PC-3 (cell line): ENCODE results near the gene INO80B. TPM values are rescaled to one million over a fixed set of nuclear protein-coding genes. Genes with fewer than 3 reads are reported as not detected.

Source experiments
- ATAC-seq: fragments of 200-7000 bp; cut with Tn5 transposase; 2 replicates; pipeline ENCODE4 v1.9.1; 2020; ENCODE audit warnings: mild to moderate bottlenecking, moderate library complexity
- BruUV-seq: library from RNA; stranded (reverse); fragments of 400-500 nt; replicated peaks from 2 replicates; lab custom pipeline; 2021; lab: Mats Ljungman, UMichigan
- CTCF ChIA-PET: fragments of 300-600 bp; sonication (Branson Sonifier 250); formaldehyde crosslinking; loops from one replicate; lab custom pipeline; 2022; ENCODE audit warnings: antibody characterized with exemption; lab: Charles Lee
- POLR2A ChIA-PET: fragments of 300-600 bp; sonication (Branson Sonifier 250); formaldehyde crosslinking; loops from one replicate; lab custom pipeline; 2022; ENCODE audit warnings: antibody characterized with exemption; ENCODE audit not compliant: unreplicated experiment; lab: Charles Lee
- DNase-seq: peaks from one replicate; pipeline ENCODE4 v3.0.0-alpha.2; 2015
- H2AFZ ChIP-seq: fragments of 300-600 bp; sonication (generic); 2 replicates; pipeline ENCODE4 v1.6.0; 2016; ENCODE audit warnings: antibody characterized with exemption, low read length
- H3F3A ChIP-seq: fragments of 300-600 bp; sonication (generic); one replicate; pipeline ENCODE4 v1.6.0; 2017; ENCODE audit warnings: antibody characterized with exemption, low read length, control low read depth, mild to moderate bottlenecking; ENCODE audit not compliant: unreplicated experiment
- H3K27ac ChIP-seq: fragments of 300-600 bp; sonication (generic); 2 replicates; pipeline ENCODE4 v1.5.1; 2016; ENCODE audit warnings: mild to moderate bottlenecking, low read length
- H3K27me3 ChIP-seq: fragments of 300-600 bp; sonication (generic); 2 replicates; pipeline ENCODE4 v1.6.1; 2016; ENCODE audit warnings: low read length, mixed read lengths
- H3K36me3 ChIP-seq: fragments of 300-600 bp; sonication (generic); 2 replicates; pipeline ENCODE4 v1.6.1; 2016; ENCODE audit warnings: low read depth, mixed run types, low read length, mixed read lengths
- H3K4me1 ChIP-seq: fragments of 300-600 bp; sonication (generic); 2 replicates; pipeline ENCODE4 v1.5.1; 2016; ENCODE audit warnings: low read length; ENCODE audit not compliant: insufficient read depth
- H3K4me2 ChIP-seq: fragments of 300-600 bp; sonication (generic); 2 replicates; pipeline ENCODE4 v1.6.0; 2016; ENCODE audit warnings: low read length
- H3K4me3 ChIP-seq: fragments of 300-600 bp; sonication (generic); 2 replicates; pipeline ENCODE4 v1.5.1; 2016; ENCODE audit warnings: mild to moderate bottlenecking, low read length, mixed read lengths
- H3K79me2 ChIP-seq: fragments of 300-600 bp; sonication (generic); 2 replicates; pipeline ENCODE4 v1.6.1; 2017; ENCODE audit warnings: low read length, mixed read lengths
- H3K9ac ChIP-seq: fragments of 300-600 bp; sonication (generic); 2 replicates; pipeline ENCODE4 v1.6.0; 2016; ENCODE audit warnings: mild to moderate bottlenecking, low read length
- H3K9me2 ChIP-seq: fragments of 300-600 bp; sonication (generic); replicated peaks from 2 replicates; pipeline ENCODE4 v1.6.1; 2016; ENCODE audit warnings: mixed run types, low read length, mixed read lengths
- H3K9me3 ChIP-seq: fragments of 300-600 bp; sonication (generic); 2 replicates; pipeline ENCODE4 v1.6.1; 2016; ENCODE audit warnings: low read length, mixed read lengths
- H4K20me1 ChIP-seq: fragments of 300-600 bp; sonication (generic); 2 replicates; pipeline ENCODE4 v1.6.1; 2016; ENCODE audit warnings: low read length, mixed read lengths
- EZH2 ChIP-seq: fragments of 300-600 bp; sonication (generic); IDR thresholded peaks from one replicate; pipeline ENCODE4 v1.6.1; 2017; ENCODE audit warnings: antibody characterized with exemption, mild to moderate bottlenecking, low read length; ENCODE audit not compliant: unreplicated experiment
- EZH2phosphoT487 ChIP-seq: fragments of 300-600 bp; sonication (generic); IDR thresholded peaks from 2 replicates; pipeline ENCODE4 v1.6.1; 2018; ENCODE audit warnings: mild to moderate bottlenecking, antibody characterized with exemption, low read length, borderline replicate concordance
- intact Hi-C: fragments of 100-400 bp; cut with micrococcal nuclease; formaldehyde crosslinking; loops from 2 replicates; pipeline ENCODE4 v1.9.0; 2023
- total RNA-seq: library from RNA; depleted of rRNA; stranded (reverse); fragments of >200 nt; gene quantifications from 2 replicates; pipeline ENCODE4 v1.2.3, GENCODE V29; 2014
- TF ChIP-seq, protein P1 (sequence below): fragments of 300-600 bp; sonication (generic); conservative IDR thresholded peaks from 2 replicates; pipeline ENCODE4 v1.5.1; 2017; ENCODE audit warnings: antibody characterized with exemption, low read depth, mild to moderate bottlenecking, low read length

INO80B gene
- total RNA-seq, 1 experiment from 2014 or later = 26.2 TPM

DNA sequence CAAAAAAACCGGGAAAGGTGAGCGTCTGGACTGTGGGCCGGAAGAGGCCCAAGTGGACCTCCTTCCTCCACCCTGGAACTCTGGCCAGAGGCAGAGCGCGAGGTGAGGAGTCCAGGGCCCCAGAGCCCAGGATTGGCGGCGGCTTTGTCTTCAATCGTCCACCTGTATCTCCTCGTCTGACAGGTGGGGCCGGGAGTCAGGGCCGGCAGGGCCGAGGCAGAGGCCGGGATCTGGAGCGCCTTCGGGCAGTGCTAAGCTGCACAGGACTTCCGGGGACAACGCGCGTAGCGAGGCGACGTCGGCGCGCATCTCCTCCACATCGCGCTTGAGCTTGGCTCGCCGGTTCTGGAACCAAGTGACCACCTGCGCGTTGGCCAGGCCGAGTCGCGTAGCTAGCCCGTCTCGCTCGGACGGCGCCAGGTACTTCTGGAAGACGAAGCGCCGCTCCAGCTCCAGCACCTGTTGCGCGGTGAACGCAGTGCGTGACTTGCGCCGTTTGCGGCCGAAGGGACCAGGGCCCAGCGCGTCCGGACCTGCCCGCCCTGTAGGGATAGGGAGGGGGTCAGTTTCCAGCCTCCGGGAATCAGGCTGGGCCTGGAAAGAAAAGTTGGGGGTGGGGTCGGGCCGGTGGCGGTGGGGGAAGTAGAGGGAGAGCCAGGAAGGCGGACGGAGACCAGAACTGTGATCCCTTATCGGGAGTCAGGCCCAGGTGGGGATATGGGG, 43.1 kb downstream of the INO80B start:
- no peaks in the 10 kb centered on the region for H3K9me2 ChIP-seq
- H2AFZ ChIP-seq = peak overlapping the region; percentile 87
- H3F3A ChIP-seq = no peaks in the 10 kb centered on the region
- no peaks in the 10 kb centered on the region for H3K79me2 ChIP-seq
- H3K9me3 ChIP-seq = no peaks in the 10 kb centered on the region
- TF ChIP-seq EZH2 (no peak), EZH2phosphoT487 (no peak)
- TF ChIP-seq, protein P1, sequence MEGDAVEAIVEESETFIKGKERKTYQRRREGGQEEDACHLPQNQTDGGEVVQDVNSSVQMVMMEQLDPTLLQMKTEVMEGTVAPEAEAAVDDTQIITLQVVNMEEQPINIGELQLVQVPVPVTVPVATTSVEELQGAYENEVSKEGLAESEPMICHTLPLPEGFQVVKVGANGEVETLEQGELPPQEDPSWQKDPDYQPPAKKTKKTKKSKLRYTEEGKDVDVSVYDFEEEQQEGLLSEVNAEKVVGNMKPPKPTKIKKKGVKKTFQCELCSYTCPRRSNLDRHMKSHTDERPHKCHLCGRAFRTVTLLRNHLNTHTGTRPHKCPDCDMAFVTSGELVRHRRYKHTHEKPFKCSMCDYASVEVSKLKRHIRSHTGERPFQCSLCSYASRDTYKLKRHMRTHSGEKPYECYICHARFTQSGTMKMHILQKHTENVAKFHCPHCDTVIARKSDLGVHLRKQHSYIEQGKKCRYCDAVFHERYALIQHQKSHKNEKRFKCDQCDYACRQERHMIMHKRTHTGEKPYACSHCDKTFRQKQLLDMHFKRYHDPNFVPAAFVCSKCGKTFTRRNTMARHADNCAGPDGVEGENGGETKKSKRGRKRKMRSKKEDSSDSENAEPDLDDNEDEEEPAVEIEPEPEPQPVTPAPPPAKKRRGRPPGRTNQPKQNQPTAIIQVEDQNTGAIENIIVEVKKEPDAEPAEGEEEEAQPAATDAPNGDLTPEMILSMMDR = no peak
- H3K4me2 ChIP-seq = peak overlapping the region; percentile 94
- peaks cover 9% of the 10 kb centered on the region; the same call in 1 of the 2 replicates for H3K36me3 ChIP-seq
- ChIA-PET POLR2A (no interaction called here), CTCF (no interaction called here)
- H3K4me3 ChIP-seq = peak overlapping the region; percentile 67
- BruUV-seq = no TSS peak
- DNase-seq (no peak), ATAC-seq (peak; percentile 39)
- no peak overlapping the region for H3K27ac ChIP-seq
- no peaks in the 10 kb centered on the region for H3K27me3 ChIP-seq
- peaks cover 19% of the 10 kb centered on the region for H3K4me1 ChIP-seq
- no peak overlapping the region for H3K9ac ChIP-seq
- H4K20me1 ChIP-seq = no peaks in the 10 kb centered on the region
- intact Hi-C loops = loop anchor here (1.0 kb wide), 1 partner anchor 15 kb away; the partner anchor contains the start of gene TTC31

DNA sequence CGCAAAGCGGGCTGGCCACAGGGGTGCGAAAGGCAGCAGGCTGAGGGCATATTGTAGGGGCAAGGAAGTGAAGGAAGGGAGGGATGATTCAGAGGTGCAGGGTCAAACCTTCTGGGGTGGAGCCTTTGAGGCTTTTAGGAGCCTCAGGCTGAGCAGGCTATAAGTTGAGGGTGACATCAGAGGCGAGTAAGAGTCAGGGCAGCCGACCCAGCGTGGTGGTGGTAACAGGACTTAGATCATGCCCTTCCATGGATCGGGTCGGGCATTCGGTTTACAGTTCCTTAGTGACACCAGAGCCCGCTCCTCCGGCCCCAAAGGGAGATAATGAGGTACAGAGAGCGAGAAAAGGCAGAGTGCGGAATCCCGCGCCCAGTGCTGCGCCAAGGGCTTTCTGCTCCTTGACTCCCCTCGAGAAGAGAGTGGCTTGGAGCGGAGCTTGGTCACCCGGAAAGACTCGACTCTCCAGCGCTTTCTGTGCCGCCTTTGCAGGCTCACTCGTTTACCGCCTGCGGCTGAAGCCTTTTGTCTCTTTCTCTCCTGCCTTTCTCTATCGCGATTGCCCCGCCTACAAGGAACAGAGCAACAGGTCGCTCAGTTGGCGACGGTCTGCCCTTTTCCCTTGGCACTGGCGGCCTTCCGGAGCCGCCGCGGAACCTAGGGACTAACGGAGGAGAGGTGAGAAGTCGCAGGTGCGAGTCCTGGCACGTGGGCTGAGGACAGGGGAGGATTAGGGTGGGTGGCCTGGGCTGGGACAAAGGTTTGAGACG, 43.8 kb downstream of the INO80B start:
- CTCF ChIA-PET = no interaction called here
- BruUV-seq = TSS peak; percentile 40
- peak overlapping the region; percentile 87 for H2AFZ ChIP-seq

More for the DNA sequence above, 43.8 kb downstream of the INO80B start:
- Histone ChIP-seq H3K36me3 (peaks cover 7% of the 10 kb centered on the region; the same call in 1 of the 2 replicates), H3K27me3 (no peaks in the 10 kb centered on the region), H4K20me1 (no peaks in the 10 kb centered on the region), H3F3A (no peaks in the 10 kb centered on the region), H3K4me2 (peak overlapping the region; percentile 94), H3K4me1 (peaks cover 19% of the 10 kb centered on the region), H3K4me3 (peak overlapping the region; percentile 67), H3K79me2 (no peaks in the 10 kb centered on the region), H3K9ac (peak overlapping the region; percentile 19; the same call in 1 of the 2 replicates), H3K27ac (no peak overlapping the region), H3K9me3 (no peaks in the 10 kb centered on the region), H3K9me2 (no peaks in the 10 kb centered on the region)
- DNase-seq = peak; percentile 58
- intact Hi-C loops = loop anchor here (1.0 kb wide), 1 partner anchor 15 kb away; the partner anchor contains the start of gene TTC31
- TF ChIP-seq EZH2 = no peak
- no peak for TF ChIP-seq EZH2phosphoT487
- TF ChIP-seq, protein P1 = no peak
- peak; percentile 69 for ATAC-seq
- POLR2A ChIA-PET = no interaction called here
